ENCODE results near the gene REEP6. TPM values are rescaled to one million over a fixed set of nuclear protein-coding genes. Genes with fewer than 3 reads are reported as not detected.

Gene REEP6
- total and polyA plus RNA-seq, 4 donors = 2.5 to 7.6 (median 4.9) TPM

DNA sequence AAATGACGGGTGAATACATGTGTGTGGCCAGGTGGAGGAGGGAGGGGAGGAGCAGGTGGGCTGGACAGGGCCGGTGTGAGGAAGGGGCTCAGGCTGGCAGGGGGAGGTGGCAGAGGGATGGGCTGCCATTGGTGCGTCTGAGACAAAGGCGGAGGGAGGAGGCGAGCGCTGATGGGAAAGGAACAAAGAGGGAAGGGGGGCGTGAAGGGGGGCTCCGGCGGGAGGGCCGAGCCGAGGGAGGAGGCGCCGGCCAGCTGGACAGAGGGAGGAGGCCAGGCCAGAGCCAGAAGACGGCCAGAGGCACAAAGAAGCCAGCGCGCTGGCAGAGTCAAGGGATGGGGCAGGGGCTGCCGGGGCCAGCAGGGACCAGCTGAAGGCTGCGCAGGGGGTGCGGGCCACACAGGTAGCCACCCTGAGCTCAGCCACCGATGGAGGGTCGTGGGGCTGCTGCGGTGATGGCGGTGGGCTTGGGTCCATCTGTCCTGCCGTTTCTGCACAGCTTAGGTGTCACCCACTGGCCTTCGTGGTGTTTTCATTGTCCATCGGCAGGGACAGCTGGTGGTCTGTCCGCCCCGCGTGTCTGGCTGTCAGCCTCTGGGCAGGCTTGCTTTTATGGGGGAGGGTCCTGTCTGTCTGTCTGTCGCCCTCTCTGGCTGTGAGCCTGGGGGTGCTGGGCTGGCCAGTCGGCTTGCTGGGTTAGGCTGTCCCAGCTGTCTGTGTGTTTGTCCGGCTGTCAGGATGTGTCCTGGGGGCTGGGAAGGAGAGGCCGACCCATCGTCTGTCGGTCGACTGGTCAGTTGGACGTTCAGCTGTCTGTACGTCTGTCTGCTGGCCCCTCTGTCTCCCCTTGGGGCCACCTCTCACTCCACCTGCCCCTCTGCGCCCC lies 38.8 kb upstream of the REEP6 start:
- WGBS, 2 donors = 28 to 36% methylated on average over 38 to 39 of the region's 39 CpGs
- H3K4me1 ChIP-seq (ENCODE audit: control insufficient read depth in 5 of 5, insufficient read depth in 5 of 5, low read length in 5 of 5) = peaks cover 0 to 16% (median 0%) of the 10 kb centered on the region in 5 donors

DNA sequence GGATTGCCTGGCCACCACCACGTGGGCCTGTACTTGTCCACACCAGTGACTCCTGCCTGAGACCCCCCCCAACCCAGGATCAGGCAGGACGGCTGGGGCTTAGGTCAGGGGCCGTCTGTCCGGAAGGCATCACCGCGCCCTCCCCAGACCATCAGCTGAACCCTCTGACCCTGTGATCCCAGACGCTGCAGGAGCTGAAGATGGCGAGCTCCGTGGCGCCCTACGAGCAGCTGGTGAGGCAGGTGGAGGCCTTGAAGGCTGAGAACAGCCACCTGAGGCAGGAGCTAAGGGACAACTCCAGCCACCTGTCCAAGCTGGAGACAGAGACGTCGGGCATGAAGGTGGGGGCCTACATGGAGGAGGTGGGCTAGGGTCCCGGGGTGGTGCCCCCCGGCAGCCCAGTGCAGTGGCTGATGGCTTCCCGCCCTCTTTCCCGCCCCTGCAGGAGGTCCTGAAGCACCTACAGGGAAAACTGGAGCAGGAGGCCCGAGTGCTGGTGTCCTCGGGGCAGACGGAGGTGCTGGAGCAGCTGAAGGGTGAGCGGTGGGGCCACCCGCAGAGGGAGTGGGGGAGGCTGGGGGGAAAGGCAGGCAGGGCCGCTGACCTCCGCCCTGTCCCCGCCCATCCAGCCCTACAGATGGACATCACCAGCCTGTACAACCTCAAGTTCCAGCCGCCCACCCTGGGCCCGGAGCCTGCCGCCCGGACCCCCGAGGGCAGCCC lies 38.0 kb upstream of the REEP6 start:
- peaks cover 0 to 2% (median 0%) of the 10 kb centered on the region in 4 donors for H3K9me3 ChIP-seq (ENCODE audit: control insufficient read depth in 4 of 4, insufficient read depth in 3 of 4, low read length in 3 of 4)
- H3K27me3 ChIP-seq (ENCODE audit: control insufficient read depth in 3 of 3, insufficient read depth in 3 of 3, low read length in 2 of 3) = peaks cover 17 to 78% (median 33%) of the 10 kb centered on the region in 3 donors
- H3K9ac ChIP-seq (ENCODE audit: insufficient read depth in 1 of 2, low read length in 2 of 2) = no peak overlapping the region
- ATAC-seq (ENCODE audit: insufficient read depth, low FRiP score) (no peak), DNase-seq (no peak)
- 48 to 68% methylated on average over 26 to 30 of the region's 30 CpGs for WGBS, 2 donors
- H3K4me1 ChIP-seq (ENCODE audit: control insufficient read depth in 5 of 5, insufficient read depth in 5 of 5, low read length in 5 of 5) = peaks cover 0 to 16% (median 0%) of the 10 kb centered on the region in 5 donors
- no peaks in the 10 kb centered on the region for H3K36me3 ChIP-seq (ENCODE audit: control insufficient read depth in 4 of 4, insufficient read depth in 4 of 4, low read length in 4 of 4)
- TF ChIP-seq, protein P1, sequence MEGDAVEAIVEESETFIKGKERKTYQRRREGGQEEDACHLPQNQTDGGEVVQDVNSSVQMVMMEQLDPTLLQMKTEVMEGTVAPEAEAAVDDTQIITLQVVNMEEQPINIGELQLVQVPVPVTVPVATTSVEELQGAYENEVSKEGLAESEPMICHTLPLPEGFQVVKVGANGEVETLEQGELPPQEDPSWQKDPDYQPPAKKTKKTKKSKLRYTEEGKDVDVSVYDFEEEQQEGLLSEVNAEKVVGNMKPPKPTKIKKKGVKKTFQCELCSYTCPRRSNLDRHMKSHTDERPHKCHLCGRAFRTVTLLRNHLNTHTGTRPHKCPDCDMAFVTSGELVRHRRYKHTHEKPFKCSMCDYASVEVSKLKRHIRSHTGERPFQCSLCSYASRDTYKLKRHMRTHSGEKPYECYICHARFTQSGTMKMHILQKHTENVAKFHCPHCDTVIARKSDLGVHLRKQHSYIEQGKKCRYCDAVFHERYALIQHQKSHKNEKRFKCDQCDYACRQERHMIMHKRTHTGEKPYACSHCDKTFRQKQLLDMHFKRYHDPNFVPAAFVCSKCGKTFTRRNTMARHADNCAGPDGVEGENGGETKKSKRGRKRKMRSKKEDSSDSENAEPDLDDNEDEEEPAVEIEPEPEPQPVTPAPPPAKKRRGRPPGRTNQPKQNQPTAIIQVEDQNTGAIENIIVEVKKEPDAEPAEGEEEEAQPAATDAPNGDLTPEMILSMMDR (IDR thresholded peaks at IDR 0.05; ENCODE audit: control extremely low read depth, extremely low read depth) = no peak
- H3K4me3 ChIP-seq = no peak overlapping the region
- no peak overlapping the region for H3K27ac ChIP-seq (ENCODE audit: low read depth in 1 of 2, low read length in 1 of 2)

More for the DNA sequence above, 38.8 kb upstream of the REEP6 start:
- Histone ChIP-seq H3K9me3 (ENCODE audit: control insufficient read depth in 4 of 4, insufficient read depth in 3 of 4, low read length in 3 of 4) (peaks cover 0 to 2% (median 0%) of the 10 kb centered on the region in 4 donors), H3K36me3 (ENCODE audit: control insufficient read depth in 4 of 4, insufficient read depth in 4 of 4, low read length in 4 of 4) (no peaks in the 10 kb centered on the region), H3K4me3 (no peak overlapping the region), H3K27me3 (ENCODE audit: control insufficient read depth in 3 of 3, insufficient read depth in 3 of 3, low read length in 2 of 3) (peaks cover 20 to 78% (median 34%) of the 10 kb centered on the region in 3 donors), H3K27ac (ENCODE audit: low read depth in 1 of 2, low read length in 1 of 2) (no peak overlapping the region), H3K9ac (ENCODE audit: insufficient read depth in 1 of 2, low read length in 2 of 2) (no peak overlapping the region)
- ATAC-seq (ENCODE audit: insufficient read depth, low FRiP score) (no peak), DNase-seq (no peak)
- TF ChIP-seq, protein P1 (IDR thresholded peaks at IDR 0.05; ENCODE audit: control extremely low read depth, extremely low read depth) = no peak

GRCh38 chr19:1453525-1454364 lies 37.2 kb upstream of the REEP6 start:
- Histone ChIP-seq H3K4me1 (ENCODE audit: control insufficient read depth in 5 of 5, insufficient read depth in 5 of 5, low read length in 5 of 5) (peaks cover 0 to 16% (median 0%) of the 10 kb centered on the region in 5 donors), H3K27ac (ENCODE audit: low read depth in 1 of 2, low read length in 1 of 2) (no peak overlapping the region), H3K9me3 (ENCODE audit: control insufficient read depth in 4 of 4, insufficient read depth in 3 of 4, low read length in 3 of 4) (peaks cover 0 to 3% (median 0%) of the 10 kb centered on the region in 4 donors), H3K27me3 (ENCODE audit: control insufficient read depth in 3 of 3, insufficient read depth in 3 of 3, low read length in 2 of 3) (peaks cover 15 to 77% (median 32%) of the 10 kb centered on the region in 3 donors), H3K36me3 (ENCODE audit: control insufficient read depth in 4 of 4, insufficient read depth in 4 of 4, low read length in 4 of 4) (no peaks in the 10 kb centered on the region), H3K4me3 (no peak overlapping the region), H3K9ac (ENCODE audit: insufficient read depth in 1 of 2, low read length in 2 of 2) (no peak overlapping the region)
- 20 to 36% methylated on average over 33 of the region's 33 CpGs for WGBS, 2 donors
- TF ChIP-seq, protein P1 (IDR thresholded peaks at IDR 0.05; ENCODE audit: control extremely low read depth, extremely low read depth) = no peak
- DNase-seq = peak in 1 of 3 donors; percentile 46
- ATAC-seq (ENCODE audit: insufficient read depth, low FRiP score) = no peak

Measured in lung (tissue), 12 donors.